ENCODE data around the gene RHBDD2. TPM values are rescaled to one million over a fixed set of nuclear protein-coding genes. Genes with fewer than 3 reads are reported as not detected.

The RHBDD2 gene
- total and polyA plus RNA-seq, 2 donors (not counting 3 experiments of a cell fraction or from before 2014, with no cell fraction given): 36.7 to 99.2 TPM

- no peaks in the 10 kb centered on the region for H3K27me3 ChIP-seq (ENCODE audit: control insufficient read depth in 2 of 2, insufficient read depth in 2 of 2, low read length in 2 of 2)
- dilution Hi-C loops (cut with MboI; ENCODE audit: extremely low pct_ligation_motif_present, low sequenced_read_pairs) (no loop called here), intact Hi-C loops (cut with micrococcal nuclease) (no loop called here)
- ChIA-PET POLR2A (no interaction called here), CTCF (no interaction called here)
- no peaks in the 10 kb centered on the region for H4K20me1 ChIP-seq (replicated peaks; ENCODE audit: control insufficient read depth, extremely low read depth, insufficient read depth, low read length)
- no peak overlapping the region for H2AFZ ChIP-seq (ENCODE audit: low read depth, low read length)
- no peak overlapping the region for H3K27ac ChIP-seq (ENCODE audit: insufficient read depth, low read depth, low read length)
- no peak overlapping the region for H3K4me2 ChIP-seq (ENCODE audit: insufficient read depth, low read length)
- peaks cover 4 to 48% of the 10 kb centered on the region in 2 experiments for H3K36me3 ChIP-seq (ENCODE audit: control insufficient read depth in 2 of 2, extremely low read depth in 1 of 2, insufficient read depth in 2 of 2, low read length in 2 of 2)
- H3K9me1 ChIP-seq (replicated peaks; ENCODE audit: control insufficient read depth, extremely low read depth, insufficient read depth, low read length): no peaks in the 10 kb centered on the region
- H3K79me2 ChIP-seq (ENCODE audit: control insufficient read depth, insufficient read depth, low read length): peaks cover 9% of the 10 kb centered on the region
- H3K9ac ChIP-seq (replicated peaks; ENCODE audit: extremely low read depth, insufficient read depth, low read length): no peak overlapping the region
- TF ChIP-seq MYC (IDR thresholded peaks at IDR 0.05; ENCODE audit: low read depth, low read length): no peak
- TF ChIP-seq CTCF (IDR thresholded peaks at IDR 0.05; ENCODE audit: extremely low read depth in 1 of 2, insufficient read depth in 1 of 2, low read depth in 1 of 2, low read length in 2 of 2): no peak
- no peak for TF ChIP-seq POLR2AphosphoS5 (IDR thresholded peaks at IDR 0.05; ENCODE audit: insufficient read depth, low read depth, low read length)
- no peak for TF ChIP-seq FOS (IDR thresholded peaks at IDR 0.05; ENCODE audit: borderline replicate concordance, insufficient read depth, low read length)
- no peak for TF ChIP-seq EZH2 (IDR thresholded peaks at IDR 0.05; ENCODE audit: borderline replicate concordance, low read depth, low read length, severe bottlenecking)
- no peak for TF ChIP-seq MAX (IDR thresholded peaks at IDR 0.05; ENCODE audit: insufficient read depth, insufficient read length)
- no peak for TF ChIP-seq GATA2 (IDR thresholded peaks at IDR 0.05; ENCODE audit: insufficient read depth, insufficient read length, low read depth, low read length)
- no peak for TF ChIP-seq JUN (IDR thresholded peaks at IDR 0.05; ENCODE audit: borderline replicate concordance, insufficient read depth, insufficient read length, low read depth)
- no peak for TF ChIP-seq POLR2A (IDR thresholded peaks at IDR 0.05; ENCODE audit: low read depth, low read length)
- DNase-seq (ENCODE audit: low read depth, low spot score) (no peak), FAIRE-seq (no peak)
- H3K4me3 ChIP-seq (replicated peaks in 1 of 3; ENCODE audit: insufficient read depth in 1 of 3, low read depth in 1 of 3, low read length in 3 of 3): no peak overlapping the region
- no TSS peak for BruUV-seq (replicated peaks)
- H3K9me3 ChIP-seq (replicated peaks; ENCODE audit: control insufficient read depth, insufficient read depth, low read length): no peaks in the 10 kb centered on the region
- H3K4me1 ChIP-seq (ENCODE audit: control insufficient read depth, extremely low read depth, insufficient read depth, low read length): peaks cover 7% of the 10 kb centered on the region
These were observed 5.6 kb downstream of the RHBDD2 start for GRCh38 chr7:75884476-75884875.
